Peyer's patch (tissue), 4 donors: ENCODE measurements around the gene WRNIP1.

ENCODE experiments used
- CTCF ChIP-seq, 6 experiments: fragments of 450-650 bp in 4 of 6; fragments of 200-600 bp in 2 of 6; sonication (generic) in 1 of 6; IDR thresholded peaks; one replicate each; pipeline ENCODE4 v1.5.1; 2017 to 2019; ENCODE audit warnings: antibody characterized with exemption in 6 of 6, mild to moderate bottlenecking in 3 of 6, moderate library complexity in 1 of 6
- POLR2A ChIP-seq, 2 donors: fragments of 450-650 bp; IDR thresholded peaks; one replicate each; pipeline ENCODE4 v1.5.1; 2017; ENCODE audit warnings: antibody characterized with exemption in 2 of 2, mild to moderate bottlenecking in 2 of 2, moderate library complexity in 2 of 2

- TF ChIP-seq CTCF (IDR thresholded peaks at IDR 0.05), result no peak
- no peak for TF ChIP-seq POLR2A (IDR thresholded peaks at IDR 0.05)
Observed at GRCh38 chr6:2795956-2796355, 30.8 kb downstream of the WRNIP1 start.
